Measurements from ENCODE around the gene TEAD1. TPM values are rescaled to one million over a fixed set of nuclear protein-coding genes. Genes with fewer than 3 reads are reported as not detected.

The TEAD1 gene
- total and polyA plus RNA-seq, 9 of the 15 experiments (the other 6 are each of a cell fraction or from before 2014, with no cell fraction given) = 1.7 to 17.7 (median 10.8) TPM

GRCh38 chr11:12675951-12676711, 1.9 kb downstream of the TEAD1 start (continued):
- TF ChIP-seq ZFP91 (CRISPR knock-in tag; IDR thresholded peaks at IDR 0.05) (no peak), RCOR1 (IDR thresholded peaks at IDR 0.05; ENCODE audit: borderline replicate concordance in 1 of 2, low read depth in 2 of 2, low read length in 2 of 2) (peak; percentile 2 to 34; a peak in 2 of 4 replicates), ZNF274 (IDR thresholded peaks at IDR 0.05; ENCODE audit: borderline replicate concordance, low read depth, low read length) (no peak)

GRCh38 chr11:12677131-12677530, 2.9 kb downstream of the TEAD1 start:
- FAIRE-seq = no peak
- TF ChIP-seq GATA2 (CRISPR knock-in tag; IDR thresholded peaks at IDR 0.05) = no peak
- no peak for TF ChIP-seq ARID2 (IDR thresholded peaks at IDR 0.05)
- no peak for TF ChIP-seq ZBED1 (IDR thresholded peaks at IDR 0.05)
- TF ChIP-seq MYBL2 (IDR thresholded peaks at IDR 0.05; ENCODE audit: low read depth) = no peak
- TF ChIP-seq MYBL2 (CRISPR knock-in tag; IDR thresholded peaks at IDR 0.05; ENCODE audit: borderline replicate concordance) = no peak
- ChIA-PET CTCF (ENCODE audit: low intra/inter-chr PET ratio) (interaction anchor here (0.6 kb wide), 1 partner anchor 26 kb away, joined by 3 read pairs; no protein-coding TSS in a partner anchor), POLR2A (interaction anchor here (1.1 to 2.8 kb wide), 3 partner anchors 10 to 123 kb away, joined by 3 to 14 read pairs (median 8); no protein-coding TSS in a partner anchor)
- intact Hi-C loops (cut with micrococcal nuclease) (loop anchor here (5.0 kb wide), 1 partner anchor 135 kb away; no protein-coding TSS in a partner anchor), in situ Hi-C loops (cut with MboI) (no loop called here)
- 0 out of 3 replicates have a peak, but pooled peaks cover 6% of the 10 kb centered on the region for H3K36me3 ChIP-seq (ENCODE audit: control insufficient read depth, insufficient read depth, low read length)
- no TSS peak for BruUV-seq (replicated peaks)
- WGBS (ENCODE audit: insufficient coverage, low coverage, missing lambda C conversion rate) = 60% methylated on average over 2 of the region's 3 CpGs
- H3K4me3 ChIP-seq = no peak overlapping the region
- H3K9ac ChIP-seq (ENCODE audit: insufficient read depth in 1 of 2, low read depth in 2 of 2, low read length in 2 of 2) = no peak overlapping the region
- H4K20me1 ChIP-seq (replicated peaks; ENCODE audit: control insufficient read depth, insufficient read depth, low read length) = 0 out of 2 replicates have a peak, but pooled peaks cover 7% of the 10 kb centered on the region
- no peak for DNase-seq (ENCODE audit: extremely low read depth in 1 of 4, low spot score in 3 of 4)
- no peak overlapping the region for H3K27ac ChIP-seq (ENCODE audit: extremely low read depth, low read depth, low read length)
- no peak overlapping the region for H2AFZ ChIP-seq (ENCODE audit: low read depth, low read length)
- H3K9me1 ChIP-seq (ENCODE audit: control insufficient read depth, insufficient read depth, low read length) = no peaks in the 10 kb centered on the region
- H3K4me2 ChIP-seq (ENCODE audit: insufficient read depth, low read length) = no peak overlapping the region
- H3K4me1 ChIP-seq (replicated peaks in 1 of 2; ENCODE audit: control insufficient read depth in 2 of 2, insufficient read depth in 2 of 2, low read length in 2 of 2) = peaks cover 15 to 21% of the 10 kb centered on the region in 2 experiments
- H3K27me3 ChIP-seq (ENCODE audit: control insufficient read depth in 2 of 2, insufficient read depth in 2 of 2, low read length in 2 of 2) = no peaks in the 10 kb centered on the region
- H3K9me3 ChIP-seq (replicated peaks; ENCODE audit: control insufficient read depth, insufficient read depth, low read depth, low read length) = no peaks in the 10 kb centered on the region
- no peak for ATAC-seq
- H3K79me2 ChIP-seq (ENCODE audit: control insufficient read depth, insufficient read depth, low read length) = peaks cover 20% of the 10 kb centered on the region; the same call in 1 of the 3 replicates
